Esophagus squamous epithelium (tissue), 5 donors: ENCODE data around the gene LRRC63. TPM values are rescaled to one million over a fixed set of nuclear protein-coding genes. Genes with fewer than 3 reads are reported as not detected.

Source experiments
- DNase-seq: peaks from one replicate; lab custom pipeline; 2025; lab: John Stamatoyannopoulos, UW
- H3K27ac ChIP-seq, 4 donors: fragments of 200-600 bp; sonication (generic); one replicate each; pipeline ENCODE4 v1.5.1; 2016 to 2019; ENCODE audit warnings: mild to moderate bottlenecking in 1 of 4
- H3K27me3 ChIP-seq, 4 donors: fragments of 200-600 bp; sonication (generic); 1 replicate in 3 of 4; 2 replicates in 1 of 4; pipeline versions ENCODE4 v1.5.1 to v1.6.0; 2017 to 2021; ENCODE audit warnings: antibody characterized with exemption in 1 of 4
- H3K36me3 ChIP-seq, 3 donors: fragments of 200-600 bp; sonication (generic); one replicate each; pipeline ENCODE4 v1.5.1; 2016 to 2019
- H3K4me1 ChIP-seq, 3 donors: fragments of 200-600 bp; sonication (generic); one replicate each; pipeline ENCODE4 v1.5.1; 2017 to 2019
- H3K4me3 ChIP-seq, 4 donors: fragments of 200-600 bp; sonication (generic); 1 replicate in 3 of 4; 2 replicates in 1 of 4; pipeline ENCODE4 v1.5.1; 2016 to 2019; ENCODE audit warnings: mild to moderate bottlenecking in 2 of 4, moderate library complexity in 1 of 4
- H3K9me3 ChIP-seq, 3 donors: fragments of 200-600 bp; sonication (generic); one replicate each; pipeline ENCODE4 v1.5.1; 2016 to 2019
- POLR2A ChIP-seq, 4 donors: fragments of 450-650 bp; IDR thresholded peaks; one replicate each; pipeline ENCODE4 v1.6.1; 2017; ENCODE audit warnings: antibody characterized with exemption in 4 of 4, mild to moderate bottlenecking in 4 of 4, moderate library complexity in 3 of 4
- WGBS, 2 donors: methylation state at CpG; one replicate each; pipeline ENCODE4 v1.1.5; 2018; 5-methylcytosine and 5-hydroxymethylcytosine counted together
- intact Hi-C: fragments of 100-400 bp; cut with DNase I; formaldehyde crosslinking; loops from one replicate; pipeline ENCODE4 v1.15.0; 2022
- total RNA-seq, 4 donors: library from RNA; depleted of rRNA; stranded (reverse); fragments of >200 nt; gene quantifications; one replicate each; pipeline ENCODE4 v1.1.0, GENCODE V29; 2016
- TF ChIP-seq, protein P1 (sequence below), 6 experiments: fragments of 450-650 bp in 4 of 6; fragments of 200-600 bp in 2 of 6; sonication (generic) in 2 of 6; IDR thresholded peaks; one replicate each; pipeline ENCODE4 v1.5.1; 2016 to 2019; ENCODE audit warnings: antibody characterized with exemption in 6 of 6, mild to moderate bottlenecking in 4 of 6, moderate library complexity in 4 of 6
- donor health status: DM: yes; HTN: yes; CAD: no.

LRRC63 gene
- total RNA-seq, 4 donors from 2014 or later: not detected

GRCh38 chr13:46232281-46232680 is 20.6 kb downstream of the LRRC63 start:
- H3K9me3 ChIP-seq: peaks cover 0 to 10% (median 0%) of the 10 kb centered on the region in 3 donors
- no peak overlapping the region for H3K27ac ChIP-seq
- 61 to 76% methylated on average over 3 of the region's 3 CpGs for WGBS, 2 donors
- no peak for DNase-seq
- intact Hi-C loops: no loop called here
- no peak for TF ChIP-seq POLR2A (IDR thresholded peaks at IDR 0.05)
- TF ChIP-seq, protein P1, sequence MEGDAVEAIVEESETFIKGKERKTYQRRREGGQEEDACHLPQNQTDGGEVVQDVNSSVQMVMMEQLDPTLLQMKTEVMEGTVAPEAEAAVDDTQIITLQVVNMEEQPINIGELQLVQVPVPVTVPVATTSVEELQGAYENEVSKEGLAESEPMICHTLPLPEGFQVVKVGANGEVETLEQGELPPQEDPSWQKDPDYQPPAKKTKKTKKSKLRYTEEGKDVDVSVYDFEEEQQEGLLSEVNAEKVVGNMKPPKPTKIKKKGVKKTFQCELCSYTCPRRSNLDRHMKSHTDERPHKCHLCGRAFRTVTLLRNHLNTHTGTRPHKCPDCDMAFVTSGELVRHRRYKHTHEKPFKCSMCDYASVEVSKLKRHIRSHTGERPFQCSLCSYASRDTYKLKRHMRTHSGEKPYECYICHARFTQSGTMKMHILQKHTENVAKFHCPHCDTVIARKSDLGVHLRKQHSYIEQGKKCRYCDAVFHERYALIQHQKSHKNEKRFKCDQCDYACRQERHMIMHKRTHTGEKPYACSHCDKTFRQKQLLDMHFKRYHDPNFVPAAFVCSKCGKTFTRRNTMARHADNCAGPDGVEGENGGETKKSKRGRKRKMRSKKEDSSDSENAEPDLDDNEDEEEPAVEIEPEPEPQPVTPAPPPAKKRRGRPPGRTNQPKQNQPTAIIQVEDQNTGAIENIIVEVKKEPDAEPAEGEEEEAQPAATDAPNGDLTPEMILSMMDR (IDR thresholded peaks at IDR 0.05): no peak
- H3K36me3 ChIP-seq: no peaks in the 10 kb centered on the region
- no peak overlapping the region for H3K4me3 ChIP-seq
- no peaks in the 10 kb centered on the region for H3K27me3 ChIP-seq
- H3K4me1 ChIP-seq: no peaks in the 10 kb centered on the region

DNA sequence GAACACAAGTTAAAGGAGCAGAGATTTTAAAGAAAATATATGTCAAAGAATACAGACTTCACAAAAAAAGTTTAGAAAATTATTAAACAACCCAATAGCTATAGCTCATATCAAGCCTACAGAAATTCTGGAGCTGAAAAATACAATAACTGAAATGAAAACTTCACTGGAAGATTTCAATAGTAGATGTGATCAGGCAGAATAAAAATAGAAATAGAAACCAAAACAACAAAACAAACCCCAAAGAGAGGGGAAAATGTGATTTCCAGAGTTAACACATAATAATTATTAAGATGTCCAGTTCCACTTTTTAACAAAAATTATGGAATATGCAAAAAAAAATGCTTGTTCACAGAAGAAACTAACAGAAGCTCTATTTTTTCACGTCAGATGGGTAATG is 23.6 kb downstream of the LRRC63 start:
- TF ChIP-seq POLR2A (IDR thresholded peaks at IDR 0.05): no peak
- TF ChIP-seq, protein P1 (IDR thresholded peaks at IDR 0.05): no peak
- 75 to 81% methylated on average over 1 of the region's 1 CpG for WGBS, 2 donors
- H3K27me3 ChIP-seq: no peaks in the 10 kb centered on the region
- H3K9me3 ChIP-seq: peaks cover 0 to 10% (median 0%) of the 10 kb centered on the region in 3 donors
- no peak overlapping the region for H3K4me3 ChIP-seq
- no peaks in the 10 kb centered on the region for H3K4me1 ChIP-seq
- H3K36me3 ChIP-seq: no peaks in the 10 kb centered on the region
- no peak for DNase-seq
- no peak overlapping the region for H3K27ac ChIP-seq
- intact Hi-C loops: no loop called here

DNA sequence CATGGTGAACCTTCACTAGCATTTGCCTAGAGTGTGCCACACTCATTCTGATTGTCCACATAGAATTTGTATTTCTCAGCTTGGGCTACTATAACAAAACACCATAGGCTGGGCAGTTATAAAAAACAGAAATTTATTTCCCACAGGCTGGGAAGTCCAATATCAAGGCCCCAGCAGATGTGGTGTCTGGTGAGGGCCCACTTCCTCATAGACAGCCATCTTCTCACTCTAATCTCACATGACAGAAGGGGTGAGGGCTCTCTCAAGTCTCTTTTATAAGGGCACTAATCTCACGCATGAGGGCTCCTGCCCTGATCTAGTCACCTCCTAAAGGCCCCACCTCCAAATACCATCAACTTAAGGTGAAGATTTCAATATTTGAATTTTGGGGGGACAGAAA is 53.6 kb downstream of the LRRC63 start:
- TF ChIP-seq, protein P1 (IDR thresholded peaks at IDR 0.05): no peak
- TF ChIP-seq POLR2A (IDR thresholded peaks at IDR 0.05): no peak
- H3K4me1 ChIP-seq: no peaks in the 10 kb centered on the region
- H3K36me3 ChIP-seq: no peaks in the 10 kb centered on the region
- no peak overlapping the region for H3K27ac ChIP-seq
- 89 to 100% methylated on average over 1 of the region's 1 CpG for WGBS, 2 donors
- peaks cover 0 to 9% (median 2%) of the 10 kb centered on the region in 4 donors for H3K27me3 ChIP-seq
- DNase-seq: no peak
- H3K4me3 ChIP-seq: no peak overlapping the region
- intact Hi-C loops: no loop called here
- no peaks in the 10 kb centered on the region for H3K9me3 ChIP-seq

DNA sequence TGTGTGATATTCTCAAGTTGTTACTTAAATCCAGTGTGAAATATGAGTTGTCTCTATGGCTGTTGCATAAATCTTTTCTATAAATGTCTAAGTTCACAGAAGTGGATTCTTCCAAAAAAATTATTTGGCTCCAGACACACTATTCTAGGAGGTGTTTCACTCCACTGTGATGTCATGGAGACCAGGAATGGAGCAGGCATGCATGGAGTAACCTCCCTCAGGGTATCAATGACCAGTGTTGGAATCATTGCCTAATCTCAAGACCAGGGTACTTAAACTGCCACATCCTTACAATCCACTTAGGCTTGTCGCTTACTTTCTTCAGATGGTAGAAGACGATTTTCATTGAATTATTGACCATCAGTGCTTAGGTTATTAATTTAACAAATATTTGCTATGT is 55.4 kb downstream of the LRRC63 start:
- TF ChIP-seq POLR2A (IDR thresholded peaks at IDR 0.05): no peak
- TF ChIP-seq, protein P1 (IDR thresholded peaks at IDR 0.05): no peak
- WGBS, 2 donors: 77 to 78% methylated on average over 2 of the region's 2 CpGs
- intact Hi-C loops: no loop called here

DNA sequence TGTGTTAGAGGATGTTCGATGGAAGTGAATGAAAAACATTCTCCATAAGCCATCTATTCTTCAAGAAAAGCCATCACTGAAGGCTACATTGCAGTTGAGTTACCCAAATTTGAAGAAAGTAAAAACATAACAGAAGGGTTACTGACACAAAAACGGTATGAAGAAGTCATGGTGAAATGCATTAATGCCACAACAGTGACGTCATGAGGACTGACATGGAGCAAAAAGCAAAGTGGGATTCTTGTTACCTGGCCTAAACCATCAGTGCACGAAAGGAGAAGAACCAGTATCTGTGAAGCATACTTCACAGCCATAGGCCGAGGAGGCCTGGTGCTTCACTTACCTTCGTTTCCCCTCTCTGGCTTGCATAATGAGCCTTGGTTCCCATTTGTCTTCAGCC is 58.7 kb downstream of the LRRC63 start:
- 66 to 75% methylated on average over 6 of the region's 6 CpGs for WGBS, 2 donors
- H3K27ac ChIP-seq: no peak overlapping the region
- no peaks in the 10 kb centered on the region for H3K36me3 ChIP-seq
- no peak for DNase-seq
- H3K4me1 ChIP-seq: no peaks in the 10 kb centered on the region
- no peak overlapping the region for H3K4me3 ChIP-seq
- peaks cover 0 to 4% (median 0%) of the 10 kb centered on the region in 4 donors for H3K27me3 ChIP-seq
- no peak for TF ChIP-seq POLR2A (IDR thresholded peaks at IDR 0.05)
- TF ChIP-seq, protein P1 (IDR thresholded peaks at IDR 0.05): no peak
- no peaks in the 10 kb centered on the region for H3K9me3 ChIP-seq
- intact Hi-C loops: no loop called here

More for the DNA sequence above, 55.4 kb downstream of the LRRC63 start:
- H3K27ac ChIP-seq: no peak overlapping the region
- no peaks in the 10 kb centered on the region for H3K4me1 ChIP-seq
- no peaks in the 10 kb centered on the region for H3K36me3 ChIP-seq
- no peaks in the 10 kb centered on the region for H3K9me3 ChIP-seq
- peaks cover 0 to 9% (median 2%) of the 10 kb centered on the region in 4 donors for H3K27me3 ChIP-seq
- no peak for DNase-seq
- H3K4me3 ChIP-seq: no peak overlapping the region
